SK-N-SH treated with all-trans-retinoic acid at 6 μM for 48 hours (cell line): ENCODE results near the gene PPP1R13B.

Experiments used
- ARNTL ChIP-seq: fragments of 450-650 bp; formaldehyde crosslinking; IDR thresholded peaks from 2 replicates; pipeline ENCODE4 v1.5.0; 2020; ENCODE audit warnings: low read depth, mild to moderate bottlenecking, moderate library complexity, borderline replicate concordance
- GLIS3 ChIP-seq: fragments of 250-450 bp; sonication (Bioruptor Pico); IDR thresholded peaks from 2 replicates; pipeline ENCODE4 v1.5.0; 2020; ENCODE audit warnings: mild to moderate bottlenecking, moderate library complexity
- ISL1 ChIP-seq: fragments of 250-450 bp; sonication (Bioruptor Pico); IDR thresholded peaks from 2 replicates; pipeline ENCODE4 v2.1.2; 2022; ENCODE audit warnings: mild to moderate bottlenecking, moderate library complexity
- ZNF565 ChIP-seq: fragments of 450-650 bp; formaldehyde crosslinking; conservative IDR thresholded peaks from 2 replicates; pipeline ENCODE4 v1.5.0; 2020; ENCODE audit warnings: low read depth, mild to moderate bottlenecking, moderate library complexity
- ZNF70 ChIP-seq: fragments of 450-650 bp; formaldehyde crosslinking; IDR thresholded peaks from 2 replicates; pipeline ENCODE4 v1.5.0; 2020; ENCODE audit warnings: mild to moderate bottlenecking, moderate library complexity

GRCh38 chr14:103731916-103732867 lies 115.2 kb downstream of the PPP1R13B start:
- TF ChIP-seq ISL1: no peak
- TF ChIP-seq GLIS3 (CRISPR knock-in tag): no peak
- TF ChIP-seq ARNTL: no peak
- TF ChIP-seq ZNF70: no peak
- TF ChIP-seq ZNF565 (CRISPR knock-in tag): no peak
